GM12878 (cell line): ENCODE measurements around the gene TMEM174. TPM values are rescaled to one million over a fixed set of nuclear protein-coding genes. Genes with fewer than 3 reads are reported as not detected.

ENCODE experiments used
- ATAC-seq: fragments of 200-7000 bp; cut with Tn5 transposase; 3 replicates; pipeline ENCODE4 v1.9.1; 2020; ENCODE audit warnings: mild to moderate bottlenecking, moderate library complexity
- BruUV-seq: library from RNA; stranded (reverse); fragments of 400-500 nt; replicated peaks from 2 replicates; lab custom pipeline; 2021; lab: Mats Ljungman, UMichigan
- CTCF ChIA-PET: fragments of 300-600 bp; sonication (Branson Sonifier 250); formaldehyde crosslinking; extraction: SDS; loops from one replicate; lab custom pipeline; 2021; ENCODE audit warnings: inconsistent platforms; lab: Yijun Ruan, JAX
- POLR2A ChIA-PET: fragments of 350-600 bp; formaldehyde crosslinking; extraction: SDS; loops from one replicate; lab custom pipeline; 2021; ENCODE audit warnings: inconsistent platforms; lab: Charles Lee
- RAD21 ChIA-PET: fragments of 300-600 bp; sonication (Branson Sonifier 250); formaldehyde crosslinking; loops from one replicate; lab custom pipeline; 2023; ENCODE audit warnings: antibody characterized with exemption; ENCODE audit not compliant: unreplicated experiment; lab: Charles Lee
- SMC1A ChIA-PET: fragments of 300-600 bp; sonication (Branson Sonifier 250); formaldehyde crosslinking; loops from one replicate; lab custom pipeline; 2023; ENCODE audit not compliant: unreplicated experiment, uncharacterized antibody; lab: Charles Lee
- DNase-seq: peaks from one replicate; pipeline ENCODE4 v3.0.0-alpha.2; 2011; ENCODE audit warnings: low read depth, low spot score
- FAIRE-seq: peaks from 3 replicates; lab custom pipeline; 2011; peaks lifted over from hg19 to GRCh38; lab: Jason Lieb, UNC
- H2AFZ ChIP-seq: 2 replicates; pipeline ENCODE4 v1.6.0; 2011; ENCODE audit warnings: low read depth, low read length, control low read depth; ENCODE audit not compliant: control insufficient read depth
- H3K27ac ChIP-seq: 2 replicates; pipeline ENCODE4 v1.5.1; 2011; ENCODE audit warnings: control low read depth; ENCODE audit not compliant: control insufficient read depth, insufficient read depth
- H3K27me3 ChIP-seq, 2 experiments: replicated peaks in 1 of 2; 2 replicates each; pipeline versions ENCODE4 v1.6.0 to v1.6.1; 2011; ENCODE audit warnings: low read length in 1 of 2; ENCODE audit not compliant: control insufficient read depth in 2 of 2, insufficient read depth in 2 of 2
- H3K36me3 ChIP-seq, 2 experiments: 2 replicates each; pipeline ENCODE4 v1.5.1; 2011; ENCODE audit warnings: low read length in 1 of 2; ENCODE audit not compliant: control insufficient read depth in 2 of 2, insufficient read depth in 2 of 2
- H3K4me1 ChIP-seq: 2 replicates; pipeline ENCODE4 v1.6.1; 2011; ENCODE audit warnings: mild to moderate bottlenecking, low read length, moderate library complexity, mixed read lengths; ENCODE audit not compliant: control insufficient read depth, insufficient read depth
- H3K4me2 ChIP-seq: 2 replicates; pipeline ENCODE4 v1.6.0; 2011; ENCODE audit warnings: control low read depth; ENCODE audit not compliant: control insufficient read depth, insufficient read depth
- H3K4me3 ChIP-seq: fragments of 200-600 bp; sonication (generic); 2 replicates; pipeline ENCODE4 v1.5.1; 2016
- H3K79me2 ChIP-seq: 2 replicates; pipeline ENCODE4 v1.6.0; 2011; ENCODE audit warnings: low read length; ENCODE audit not compliant: control insufficient read depth, insufficient read depth
- H3K9ac ChIP-seq: 2 replicates; pipeline ENCODE4 v1.8.0; 2011; ENCODE audit warnings: low read length, control low read depth, mixed read lengths; ENCODE audit not compliant: control insufficient read depth, insufficient read depth
- H3K9me3 ChIP-seq: replicated peaks from 3 replicates; pipeline ENCODE4 v1.5.1; 2011; ENCODE audit warnings: mild to moderate bottlenecking, low read length; ENCODE audit not compliant: control insufficient read depth, insufficient read depth
- H4K20me1 ChIP-seq: 2 replicates; pipeline ENCODE4 v1.6.0; 2011; ENCODE audit not compliant: control insufficient read depth, insufficient read depth
- CREB1 ChIP-seq: IDR thresholded peaks from 2 replicates; pipeline ENCODE4 v1.6.1; 2012; ENCODE audit warnings: low read depth, mild to moderate bottlenecking, inconsistent platforms
- ESRRA ChIP-seq: IDR thresholded peaks from 2 replicates; pipeline ENCODE4 v1.6.1; 2012; ENCODE audit warnings: mild to moderate bottlenecking, low read length, improper control_type of control experiment
- HDAC2 ChIP-seq: fragments of 200-600 bp; sonication (generic); IDR thresholded peaks from 2 replicates; pipeline ENCODE4 v1.6.1; 2017
- MYC ChIP-seq: IDR thresholded peaks from 2 replicates; pipeline ENCODE4 v1.6.1; 2011; ENCODE audit warnings: mild to moderate bottlenecking, low read length, moderate library complexity, inconsistent platforms; ENCODE audit not compliant: insufficient read depth, insufficient replicate concordance, insufficient read length, severe bottlenecking
- WGBS: methylation state at CpG from one replicate; pipeline ENCODE4 v1.1.6; 2016; ENCODE audit warnings: low lambda C conversion rate; ENCODE audit not compliant: insufficient replicate concordance, insufficient coverage; ENCODE audit errors: missing lambda C conversion rate; 5-methylcytosine and 5-hydroxymethylcytosine counted together
- in situ Hi-C: fragments of 300-500 bp; cut with MboI; formaldehyde crosslinking; loops from 9 replicates; pipeline ENCODE4 v1.14.3; 2018; ENCODE audit warnings: mixed read lengths
- intact Hi-C: fragments of 100-400 bp; cut with micrococcal nuclease; formaldehyde crosslinking; loops from one replicate; pipeline ENCODE4 v1.14.2; 2022; ENCODE audit not compliant: unreplicated experiment
- polyA plus RNA-seq, 11 experiments: library from polyadenylated mRNA; depleted of rRNA in 4 of 11; unstranded in 6 of 11; stranded (reverse) in 5 of 11; fragments of >200 nt; fragmentation: Nextera tagmentation in 4 of 11; fragmentation: Illumina TruSeq in 1 of 11; extraction: Ambion mirVana in 4 of 11; extraction: Trizol in 1 of 11; gene quantifications; 1 replicate in 1 of 11; 2 replicates in 10 of 11; pipeline versions ENCODE4 v1.2.1 to v1.2.3, GENCODE V29; 2011 to 2016; ENCODE audit warnings: inconsistent platforms in 2 of 11, missing spikeins in 2 of 11, low read depth in 1 of 11
- total RNA-seq, 4 experiments: library from RNA; depleted of rRNA in 3 of 4; stranded (reverse); fragments of >200 nt in 3 of 4; fragmentation: Illumina TruSeq in 1 of 4; extraction: Trizol in 1 of 4; gene quantifications; 2 replicates each; pipeline versions ENCODE4 v1.2.1 to v1.2.3, GENCODE V29; 2013 to 2021
- TF ChIP-seq, protein P1 (sequence below): IDR thresholded peaks from 2 replicates; pipeline ENCODE4 v1.6.1; 2012; ENCODE audit warnings: mild to moderate bottlenecking, low read depth, low read length
- TF ChIP-seq, protein P2 (sequence below): fragments of 450-650 bp; IDR thresholded peaks from 2 replicates; pipeline ENCODE4 v1.6.1; 2017; ENCODE audit warnings: mild to moderate bottlenecking, low read depth, inconsistent platforms; ENCODE audit not compliant: poor library complexity, severe bottlenecking
- TF ChIP-seq, protein P3 (sequence below): IDR thresholded peaks from 2 replicates; pipeline ENCODE4 v1.6.1; 2011; ENCODE audit warnings: low read depth, mild to moderate bottlenecking, low read length, moderate library complexity, borderline replicate concordance; ENCODE audit errors: extremely low read depth

The TMEM174 gene
- total and polyA plus RNA-seq, 10 of the 15 experiments (the other 5 are each of a cell fraction or from before 2014, with no cell fraction given), result not detected

DNA sequence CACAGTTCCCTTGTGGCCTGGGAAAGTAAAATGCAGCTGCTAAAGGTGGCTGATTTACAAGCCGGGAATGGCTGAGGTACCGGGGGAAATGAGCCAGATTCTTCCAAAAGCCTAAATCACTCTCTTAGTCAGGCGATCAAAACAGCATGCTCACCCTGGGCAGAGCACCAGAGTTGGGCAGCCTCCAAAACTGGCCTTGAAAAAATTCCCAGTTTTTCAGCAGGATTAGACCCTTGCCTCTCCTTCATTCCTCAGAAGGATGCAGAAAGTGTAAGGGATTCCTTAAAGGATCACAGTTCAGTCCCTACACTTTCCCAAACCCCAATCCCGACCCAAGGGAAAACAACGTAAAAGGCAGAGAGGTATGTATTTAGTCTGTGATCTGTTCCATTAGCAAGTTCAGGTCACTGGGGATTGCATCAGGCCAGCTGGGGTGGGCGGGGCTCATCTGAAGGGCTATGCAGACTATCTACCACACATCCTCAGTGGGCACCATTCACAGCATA, 16.9 kb downstream of the TMEM174 start:
- Histone ChIP-seq H3K36me3 (no peaks in the 10 kb centered on the region), H3K27me3 (peaks cover 1 to 2% of the 10 kb centered on the region in 2 experiments; a peak in 1 of 4 replicates), H3K9ac (no peak overlapping the region), H3K4me2 (no peak overlapping the region), H3K27ac (no peak overlapping the region), H4K20me1 (no peaks in the 10 kb centered on the region), H2AFZ (no peak overlapping the region), H3K4me3 (no peak overlapping the region), H3K79me2 (no peaks in the 10 kb centered on the region), H3K4me1 (no peaks in the 10 kb centered on the region), H3K9me3 (no peaks in the 10 kb centered on the region)
- ChIA-PET CTCF (no interaction called here), POLR2A (no interaction called here), SMC1A (no interaction called here), RAD21 (no interaction called here)
- ATAC-seq (no peak), FAIRE-seq (no peak), DNase-seq (no peak)
- intact Hi-C loops (no loop called here), in situ Hi-C loops (no loop called here)
- TF ChIP-seq HDAC2 (no peak), CREB1 (no peak), MYC (no peak), ESRRA (no peak)
- TF ChIP-seq, protein P1, sequence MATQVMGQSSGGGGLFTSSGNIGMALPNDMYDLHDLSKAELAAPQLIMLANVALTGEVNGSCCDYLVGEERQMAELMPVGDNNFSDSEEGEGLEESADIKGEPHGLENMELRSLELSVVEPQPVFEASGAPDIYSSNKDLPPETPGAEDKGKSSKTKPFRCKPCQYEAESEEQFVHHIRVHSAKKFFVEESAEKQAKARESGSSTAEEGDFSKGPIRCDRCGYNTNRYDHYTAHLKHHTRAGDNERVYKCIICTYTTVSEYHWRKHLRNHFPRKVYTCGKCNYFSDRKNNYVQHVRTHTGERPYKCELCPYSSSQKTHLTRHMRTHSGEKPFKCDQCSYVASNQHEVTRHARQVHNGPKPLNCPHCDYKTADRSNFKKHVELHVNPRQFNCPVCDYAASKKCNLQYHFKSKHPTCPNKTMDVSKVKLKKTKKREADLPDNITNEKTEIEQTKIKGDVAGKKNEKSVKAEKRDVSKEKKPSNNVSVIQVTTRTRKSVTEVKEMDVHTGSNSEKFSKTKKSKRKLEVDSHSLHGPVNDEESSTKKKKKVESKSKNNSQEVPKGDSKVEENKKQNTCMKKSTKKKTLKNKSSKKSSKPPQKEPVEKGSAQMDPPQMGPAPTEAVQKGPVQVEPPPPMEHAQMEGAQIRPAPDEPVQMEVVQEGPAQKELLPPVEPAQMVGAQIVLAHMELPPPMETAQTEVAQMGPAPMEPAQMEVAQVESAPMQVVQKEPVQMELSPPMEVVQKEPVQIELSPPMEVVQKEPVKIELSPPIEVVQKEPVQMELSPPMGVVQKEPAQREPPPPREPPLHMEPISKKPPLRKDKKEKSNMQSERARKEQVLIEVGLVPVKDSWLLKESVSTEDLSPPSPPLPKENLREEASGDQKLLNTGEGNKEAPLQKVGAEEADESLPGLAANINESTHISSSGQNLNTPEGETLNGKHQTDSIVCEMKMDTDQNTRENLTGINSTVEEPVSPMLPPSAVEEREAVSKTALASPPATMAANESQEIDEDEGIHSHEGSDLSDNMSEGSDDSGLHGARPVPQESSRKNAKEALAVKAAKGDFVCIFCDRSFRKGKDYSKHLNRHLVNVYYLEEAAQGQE, result no peak
- TF ChIP-seq, protein P2, sequence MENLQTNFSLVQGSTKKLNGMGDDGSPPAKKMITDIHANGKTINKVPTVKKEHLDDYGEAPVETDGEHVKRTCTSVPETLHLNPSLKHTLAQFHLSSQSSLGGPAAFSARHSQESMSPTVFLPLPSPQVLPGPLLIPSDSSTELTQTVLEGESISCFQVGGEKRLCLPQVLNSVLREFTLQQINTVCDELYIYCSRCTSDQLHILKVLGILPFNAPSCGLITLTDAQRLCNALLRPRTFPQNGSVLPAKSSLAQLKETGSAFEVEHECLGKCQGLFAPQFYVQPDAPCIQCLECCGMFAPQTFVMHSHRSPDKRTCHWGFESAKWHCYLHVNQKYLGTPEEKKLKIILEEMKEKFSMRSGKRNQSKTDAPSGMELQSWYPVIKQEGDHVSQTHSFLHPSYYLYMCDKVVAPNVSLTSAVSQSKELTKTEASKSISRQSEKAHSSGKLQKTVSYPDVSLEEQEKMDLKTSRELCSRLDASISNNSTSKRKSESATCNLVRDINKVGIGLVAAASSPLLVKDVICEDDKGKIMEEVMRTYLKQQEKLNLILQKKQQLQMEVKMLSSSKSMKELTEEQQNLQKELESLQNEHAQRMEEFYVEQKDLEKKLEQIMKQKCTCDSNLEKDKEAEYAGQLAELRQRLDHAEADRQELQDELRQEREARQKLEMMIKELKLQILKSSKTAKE, result no peak
- TF ChIP-seq, protein P3, sequence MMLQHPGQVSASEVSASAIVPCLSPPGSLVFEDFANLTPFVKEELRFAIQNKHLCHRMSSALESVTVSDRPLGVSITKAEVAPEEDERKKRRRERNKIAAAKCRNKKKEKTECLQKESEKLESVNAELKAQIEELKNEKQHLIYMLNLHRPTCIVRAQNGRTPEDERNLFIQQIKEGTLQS, result no peak
- 52% methylated on average over 6 of the region's 6 CpGs for WGBS
- BruUV-seq, result no TSS peak
